GM18519 (cell line): ENCODE data around the gene BEST1.
A peak's percentile ranks its signal among the peaks of the same experiment; 100 is the strongest.
"Not testable (repeated sequence)": the region's sequence is repeated elsewhere in the genome, so short reads cannot be mapped to it uniquely, and the experiment has no call there.

ENCODE experiments used
- ATAC-seq: cut with Tn5 transposase; IDR thresholded peaks from one replicate; pipeline ENCODE4 v1.9.1; 2021; ENCODE audit warnings: mild to moderate bottlenecking, moderate library complexity; ENCODE audit not compliant: unreplicated experiment, low FRiP score

The BEST1 gene

DNA sequence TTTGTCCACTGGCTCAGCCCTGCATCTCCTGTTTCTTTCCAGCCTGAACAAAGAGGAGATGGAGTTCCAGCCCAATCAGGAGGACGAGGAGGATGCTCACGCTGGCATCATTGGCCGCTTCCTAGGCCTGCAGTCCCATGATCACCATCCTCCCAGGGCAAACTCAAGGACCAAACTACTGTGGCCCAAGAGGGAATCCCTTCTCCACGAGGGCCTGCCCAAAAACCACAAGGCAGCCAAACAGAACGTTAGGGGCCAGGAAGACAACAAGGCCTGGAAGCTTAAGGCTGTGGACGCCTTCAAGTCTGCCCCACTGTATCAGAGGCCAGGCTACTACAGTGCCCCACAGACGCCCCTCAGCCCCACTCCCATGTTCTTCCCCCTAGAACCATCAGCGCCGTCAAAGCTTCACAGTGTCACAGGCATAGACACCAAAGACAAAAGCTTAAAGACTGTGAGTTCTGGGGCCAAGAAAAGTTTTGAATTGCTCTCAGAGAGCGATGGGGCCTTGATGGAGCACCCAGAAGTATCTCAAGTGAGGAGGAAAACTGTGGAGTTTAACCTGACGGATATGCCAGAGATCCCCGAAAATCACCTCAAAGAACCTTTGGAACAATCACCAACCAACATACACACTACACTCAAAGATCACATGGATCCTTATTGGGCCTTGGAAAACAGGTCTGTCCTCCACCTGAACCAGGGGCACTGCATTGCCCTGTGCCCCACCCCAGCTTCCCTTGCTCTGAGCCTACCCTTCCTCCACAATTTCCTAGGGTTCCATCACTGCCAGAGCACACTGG lies 12.3 kb downstream of the BEST1 start:
- ATAC-seq: no peak

DNA sequence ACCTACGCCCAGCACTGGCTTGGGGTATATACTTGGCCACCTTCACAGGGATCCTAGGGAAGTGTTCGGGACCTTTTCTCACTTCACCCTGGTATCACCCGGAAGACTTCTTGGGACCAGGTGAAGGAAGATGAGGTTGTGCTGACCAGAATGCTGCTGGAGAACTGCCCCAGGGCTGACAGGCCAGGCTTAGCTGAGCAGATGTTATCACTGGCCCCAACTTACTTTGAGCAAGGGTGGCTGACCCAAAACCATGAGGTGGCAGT lies 12.8 kb downstream of the BEST1 start:
- no peak for ATAC-seq

DNA sequence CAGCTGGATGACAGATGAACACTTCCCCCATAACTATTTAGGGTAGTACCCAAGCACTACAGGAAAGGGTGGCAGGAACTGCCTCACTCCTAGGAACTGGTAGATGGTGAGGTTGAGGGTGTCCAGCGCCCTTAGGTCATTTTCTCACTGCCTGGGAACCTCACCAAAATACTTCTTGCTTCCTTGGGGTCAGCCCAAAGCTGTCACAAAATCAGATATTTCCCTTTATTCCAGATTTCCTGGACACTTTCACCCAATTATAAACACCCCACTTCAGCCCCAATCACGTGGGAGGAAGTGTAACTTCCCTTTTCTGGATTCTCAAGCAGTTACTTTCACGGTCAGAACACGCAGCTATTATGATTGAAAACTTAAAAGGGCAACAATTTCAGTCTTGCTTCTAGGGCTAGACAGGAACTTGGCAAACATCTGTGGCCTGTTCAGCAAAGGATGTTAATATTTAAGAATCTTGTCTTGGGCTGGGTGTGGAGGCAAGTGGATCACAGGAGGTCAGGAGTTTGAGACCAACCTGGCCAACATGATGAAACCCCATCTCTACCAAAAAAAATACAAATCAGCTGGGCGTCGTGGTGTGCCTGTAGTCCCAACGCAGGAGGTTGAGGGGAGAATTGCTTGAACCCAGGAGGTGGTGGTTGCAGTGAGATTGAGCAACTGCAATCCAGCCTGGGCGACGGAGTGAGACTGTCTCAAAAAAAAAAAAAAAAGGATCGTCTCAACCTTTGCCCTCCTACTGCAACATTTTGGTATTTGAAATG lies 13.3 kb downstream of the BEST1 start:
- ATAC-seq: no peak

DNA sequence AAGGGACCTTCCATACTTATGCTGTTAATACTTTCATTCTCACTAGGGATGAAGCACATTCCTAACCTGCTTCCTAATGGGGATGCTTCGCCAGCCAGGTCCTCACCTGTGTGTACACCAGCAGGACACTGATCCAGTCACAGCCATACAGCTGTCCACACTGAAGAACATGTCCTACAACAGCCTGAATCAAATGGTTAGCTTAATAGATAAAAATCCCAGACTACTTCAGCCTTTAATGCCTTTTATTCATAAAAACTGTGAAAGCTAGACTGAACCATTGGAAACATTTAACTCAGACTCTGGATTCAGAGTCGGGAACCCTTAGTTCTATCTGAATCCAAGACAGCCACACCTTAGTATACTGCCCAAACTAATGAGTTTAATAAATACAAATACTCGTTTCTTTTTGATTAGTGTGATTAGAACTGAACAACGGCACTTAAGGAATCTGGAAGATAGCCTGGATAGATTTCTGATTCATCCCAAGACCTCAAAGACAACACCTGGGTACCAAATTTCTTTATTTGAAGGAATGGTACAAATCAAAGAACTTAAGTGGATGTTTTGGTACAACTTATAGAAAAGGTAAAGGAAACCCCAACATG lies 14.0 kb downstream of the BEST1 start:
- ATAC-seq: no peak

DNA sequence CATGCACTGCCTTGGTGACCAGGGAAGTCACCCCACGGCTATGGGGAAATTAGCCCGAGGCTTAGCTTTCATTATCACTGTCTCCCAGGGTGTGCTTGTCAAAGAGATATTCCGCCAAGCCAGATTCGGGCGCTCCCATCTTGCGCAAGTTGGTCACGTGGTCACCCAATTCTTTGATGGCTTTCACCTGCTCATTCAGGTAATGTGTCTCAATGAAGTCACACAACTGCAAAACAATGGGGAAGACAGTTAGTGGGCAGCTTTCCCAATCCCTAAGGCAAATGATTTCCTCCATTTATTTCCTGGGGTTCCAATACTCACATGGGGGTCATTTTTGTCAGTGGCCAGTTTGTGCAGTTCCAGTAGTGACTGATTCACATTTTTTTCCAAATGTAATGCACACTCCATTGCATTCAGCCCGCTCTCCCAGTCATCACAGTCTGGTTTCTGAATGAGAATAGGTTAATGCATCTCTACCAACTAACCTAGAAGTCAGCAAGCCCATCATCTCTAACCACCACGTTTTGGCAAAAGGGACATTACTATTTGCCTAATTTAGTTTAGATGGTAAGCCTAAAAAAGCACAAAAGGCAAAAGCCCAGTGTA lies 14.6 kb downstream of the BEST1 start:
- not testable (repeated sequence) for ATAC-seq

DNA sequence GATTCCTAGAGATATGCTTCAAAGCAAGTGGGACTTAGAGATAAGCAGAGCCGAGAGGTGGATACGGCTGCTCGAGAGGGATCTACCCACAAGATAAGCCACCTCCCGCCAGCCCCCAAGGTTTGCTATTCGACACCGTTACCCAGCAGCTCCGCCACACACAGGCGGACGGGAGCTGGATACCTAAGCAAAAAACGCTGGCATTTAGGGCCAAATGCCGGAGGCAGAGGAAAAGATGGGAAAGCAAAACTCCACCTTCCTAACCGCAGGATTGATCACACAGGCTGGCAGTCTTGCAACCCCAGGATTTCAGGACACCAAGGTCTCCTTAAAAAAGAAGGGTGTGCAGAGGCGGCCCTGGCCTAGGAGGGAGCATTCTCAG lies 16.6 kb downstream of the BEST1 start:
- no peak for ATAC-seq

DNA sequence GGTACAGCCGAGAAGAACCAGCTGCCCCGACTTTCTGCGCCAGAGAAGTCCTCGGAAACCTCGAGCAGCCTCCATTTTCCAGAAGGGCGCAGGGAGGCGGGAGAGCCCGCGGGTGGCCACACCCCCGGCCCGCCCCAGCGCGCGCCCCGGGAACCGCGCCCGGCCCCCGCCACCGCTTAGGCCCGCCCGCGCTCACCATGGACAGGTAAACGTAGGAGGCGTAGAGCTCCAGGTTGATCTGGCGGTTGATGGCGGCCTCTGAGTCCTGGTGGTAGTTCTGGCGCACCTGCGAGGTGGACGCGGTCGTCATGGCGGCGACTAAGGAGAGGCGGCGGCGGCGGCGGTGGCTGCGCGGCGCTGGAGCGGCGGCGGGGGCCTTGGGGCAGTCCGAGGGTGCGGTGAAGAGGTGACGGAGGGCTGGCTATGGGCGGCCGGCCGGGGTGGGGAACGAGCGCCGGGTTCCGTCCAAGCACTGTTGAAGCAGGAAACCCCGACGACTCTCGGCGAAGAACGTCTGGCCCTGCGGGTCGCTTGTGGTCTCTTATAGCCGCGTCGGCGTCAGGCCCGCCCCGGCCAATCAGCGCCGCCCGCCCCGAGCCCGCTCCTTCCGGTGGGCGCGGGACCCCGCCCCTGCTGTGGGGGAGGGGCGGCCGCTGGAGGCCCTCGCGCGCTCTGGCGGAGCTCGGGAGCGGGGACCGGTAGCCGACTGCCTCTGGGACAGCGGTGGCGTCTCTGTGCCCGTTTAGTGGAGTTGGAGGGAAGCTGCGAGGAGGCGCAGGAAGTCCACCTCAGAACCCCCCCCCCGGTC lies 17.2 kb downstream of the BEST1 start, which contains the start of gene FTH1:
FTH1 (minus strand) TSS at position 519 of the 808 bp plus-strand sequence; CDS start at position 310, 209 bp downstream.
- ATAC-seq: peak; percentile 34

DNA sequence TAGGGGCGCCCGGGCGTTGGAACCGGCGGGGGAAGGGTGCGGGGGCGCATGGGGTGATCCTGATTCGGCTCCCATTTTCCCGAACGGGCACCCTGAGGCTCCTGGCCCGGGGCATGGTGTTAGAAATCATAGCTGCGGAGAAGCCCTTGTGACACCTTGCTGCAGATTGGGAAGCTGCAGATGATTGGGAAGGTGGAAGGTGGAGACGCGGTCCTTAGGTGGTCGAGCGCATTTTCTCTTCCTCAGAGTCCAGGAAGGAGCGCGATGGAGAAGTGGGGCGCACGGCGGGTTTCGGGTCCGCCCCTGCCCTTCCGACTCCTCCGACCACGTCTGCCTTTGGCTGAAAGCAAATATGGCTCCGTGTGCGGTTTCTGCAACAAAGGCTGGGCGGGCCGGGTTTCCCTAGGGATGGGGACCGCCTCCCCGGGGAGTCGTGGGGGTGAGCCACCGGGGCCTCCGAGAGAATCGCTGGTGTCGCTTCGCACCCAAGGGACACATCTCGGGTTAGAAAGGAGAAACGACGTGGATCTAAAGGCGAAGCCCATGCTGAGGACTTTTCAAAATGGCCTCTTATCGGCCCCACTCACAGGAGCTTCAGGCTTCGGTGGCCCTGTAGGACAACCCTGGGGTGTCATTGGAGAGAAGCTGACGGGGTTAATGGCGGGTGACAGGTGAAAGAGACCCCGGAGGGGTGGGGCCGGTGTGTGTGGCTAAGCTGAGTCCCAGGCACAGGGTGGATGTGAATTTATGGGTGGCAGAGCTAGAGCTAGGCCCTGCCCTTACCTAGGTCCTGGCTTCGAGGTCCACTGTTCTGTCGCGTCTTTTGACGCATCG lies 18.0 kb downstream of the BEST1 start:
- ATAC-seq: no peak

DNA sequence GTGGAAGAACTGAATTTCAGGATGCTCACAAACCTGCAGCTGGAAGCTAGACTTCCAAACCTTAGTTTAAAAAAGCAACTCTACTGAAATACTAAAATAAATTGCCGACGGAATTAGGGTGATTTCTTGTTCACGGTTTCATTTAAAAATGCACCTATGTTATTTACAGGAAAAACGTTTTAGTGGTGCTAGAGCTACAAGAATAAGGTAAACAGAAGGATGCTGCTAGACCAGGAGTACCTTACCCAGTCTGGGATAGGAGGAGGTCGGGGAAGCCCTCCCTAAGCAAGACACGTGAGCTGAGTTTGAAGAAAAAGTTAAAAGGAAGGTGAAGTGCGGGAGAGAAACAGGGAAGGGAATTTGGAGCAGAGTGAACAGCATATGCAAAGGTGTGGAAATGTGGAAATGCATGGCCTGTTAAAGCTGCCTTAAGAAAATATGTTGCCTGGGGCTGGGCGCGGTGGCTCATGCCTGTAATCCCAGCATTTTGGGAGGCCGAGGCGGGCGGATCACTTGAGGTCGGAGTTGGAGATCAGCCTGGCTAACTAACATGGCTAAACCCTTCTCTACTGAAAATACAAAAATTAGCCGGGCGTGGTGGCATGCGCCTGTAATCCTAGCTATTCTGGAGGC lies 18.7 kb downstream of the BEST1 start:
- no peak for ATAC-seq

DNA sequence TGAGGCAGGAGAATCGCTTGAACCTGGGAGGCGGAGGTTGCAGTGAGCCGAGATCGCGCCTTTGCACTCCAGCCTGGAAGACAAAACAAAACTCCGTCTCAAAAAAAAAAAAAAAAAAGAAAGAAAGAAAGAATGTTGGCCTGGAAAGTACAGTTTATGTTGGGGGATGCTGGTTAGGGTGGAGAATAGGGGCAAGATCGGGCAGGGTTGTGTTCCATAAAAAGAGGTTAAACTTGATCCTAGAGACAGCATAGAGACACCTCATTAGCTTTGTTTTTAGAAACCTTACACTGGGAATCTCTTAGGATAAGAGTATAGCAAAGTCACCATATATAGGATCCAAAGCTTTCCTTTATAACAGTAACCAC lies 19.2 kb downstream of the BEST1 start:
- ATAC-seq: no peak

DNA sequence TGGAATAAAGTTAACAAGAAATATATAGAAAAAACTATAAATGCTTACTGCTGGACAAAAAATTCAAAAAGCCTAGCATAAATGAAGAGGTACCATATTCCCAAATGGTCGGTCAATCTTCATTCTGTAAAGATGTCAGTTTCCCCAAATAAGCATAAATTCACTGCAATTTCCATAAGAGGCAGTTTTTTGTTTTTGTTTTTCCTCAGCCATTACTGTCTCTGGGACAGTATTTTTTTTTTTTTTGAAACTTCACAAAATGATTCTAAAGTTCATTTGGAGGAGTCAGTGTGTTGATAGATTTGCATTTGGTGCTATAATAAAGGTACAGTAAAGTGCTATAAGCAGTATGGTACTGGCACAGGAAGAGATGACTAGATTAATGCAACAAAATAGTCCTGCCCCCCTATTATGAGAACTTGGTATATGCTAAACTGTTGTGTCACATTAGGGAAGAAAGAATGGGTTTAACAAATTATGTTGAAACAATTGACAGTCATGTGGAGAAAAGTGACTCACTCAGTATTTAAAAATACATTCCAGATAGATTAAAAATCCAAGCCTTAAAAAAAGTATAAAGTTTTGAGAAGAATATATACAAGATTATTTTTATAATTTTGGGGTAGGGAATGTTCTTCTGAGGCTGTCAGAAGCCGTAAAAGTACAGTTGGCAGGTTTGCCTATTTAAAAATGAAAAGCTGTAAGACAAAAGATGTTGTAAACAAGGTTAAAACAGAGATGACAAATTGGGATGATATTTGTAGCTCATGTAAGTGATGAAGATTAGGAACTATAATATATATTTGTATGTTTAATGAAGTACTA lies 19.9 kb downstream of the BEST1 start:
- no peak for ATAC-seq

DNA sequence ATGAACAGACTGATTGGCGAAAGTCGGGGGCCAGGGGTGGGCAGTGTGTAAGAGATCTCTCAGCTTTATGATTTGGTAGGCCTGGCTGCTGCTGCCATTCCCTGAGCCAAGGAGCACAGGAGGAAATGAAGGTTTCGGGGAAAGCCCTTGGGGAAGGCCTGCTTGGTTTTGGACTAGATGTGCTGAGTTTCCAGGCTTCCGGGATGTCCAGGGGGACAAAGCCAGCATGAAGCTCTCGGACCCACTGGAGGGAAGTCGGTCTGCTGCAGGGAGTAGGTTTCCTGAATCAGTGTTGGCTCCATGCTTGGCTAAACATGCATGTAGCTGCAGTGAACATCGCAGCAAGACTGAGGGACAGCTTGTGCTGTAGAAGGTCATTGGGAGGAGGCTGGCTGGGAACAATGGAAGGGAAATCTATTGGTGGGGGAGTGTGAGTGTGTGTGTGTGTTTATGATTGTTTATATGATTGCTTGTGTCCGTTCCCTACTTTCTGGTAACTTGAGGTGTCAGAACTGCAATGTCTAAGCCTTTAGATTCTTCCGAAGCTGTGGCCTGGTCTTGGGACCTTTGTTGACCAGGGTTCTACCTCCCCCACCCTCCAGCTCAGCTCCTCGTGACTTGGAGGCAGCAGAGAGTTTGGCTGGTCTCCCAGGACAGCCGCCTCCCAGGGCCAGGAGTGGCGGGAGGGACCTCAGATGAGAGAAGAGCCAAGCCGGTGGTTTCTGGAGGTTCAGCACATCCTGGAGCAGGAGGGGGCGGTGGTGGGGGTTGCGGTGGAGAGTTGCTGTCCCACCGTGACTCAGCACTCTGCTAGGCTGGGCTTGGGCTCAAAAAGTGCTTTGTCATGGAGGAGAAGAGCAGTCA lies 21.3 kb downstream of the BEST1 start:
- no peak for ATAC-seq

DNA sequence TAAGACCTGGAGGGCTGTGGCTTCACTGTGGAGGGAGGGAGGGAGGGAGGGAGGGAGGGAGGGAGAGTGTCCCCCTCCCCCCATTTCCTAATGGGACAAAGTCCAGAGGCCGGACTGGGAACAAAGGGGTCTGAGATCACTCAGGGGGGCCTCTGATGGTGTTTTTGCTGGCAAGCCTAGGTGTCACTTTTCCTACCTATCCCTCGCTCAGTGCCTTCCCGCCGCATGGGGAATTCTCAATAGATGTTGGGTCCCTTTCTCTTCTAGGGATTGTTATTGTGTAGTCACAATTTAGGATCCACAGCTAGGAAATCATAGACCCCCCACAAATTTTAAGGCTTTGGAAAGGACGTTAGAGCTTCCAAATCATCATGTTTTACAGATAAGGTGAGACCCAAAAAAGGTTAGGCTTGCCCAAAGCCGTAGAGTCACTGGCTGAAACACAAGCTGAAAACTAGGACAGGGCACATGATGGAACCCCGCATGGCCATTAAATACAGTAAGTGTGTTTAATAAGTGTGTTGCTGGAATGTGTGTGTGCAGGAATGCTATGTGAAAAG lies 22.0 kb downstream of the BEST1 start:
- ATAC-seq: no peak

DNA sequence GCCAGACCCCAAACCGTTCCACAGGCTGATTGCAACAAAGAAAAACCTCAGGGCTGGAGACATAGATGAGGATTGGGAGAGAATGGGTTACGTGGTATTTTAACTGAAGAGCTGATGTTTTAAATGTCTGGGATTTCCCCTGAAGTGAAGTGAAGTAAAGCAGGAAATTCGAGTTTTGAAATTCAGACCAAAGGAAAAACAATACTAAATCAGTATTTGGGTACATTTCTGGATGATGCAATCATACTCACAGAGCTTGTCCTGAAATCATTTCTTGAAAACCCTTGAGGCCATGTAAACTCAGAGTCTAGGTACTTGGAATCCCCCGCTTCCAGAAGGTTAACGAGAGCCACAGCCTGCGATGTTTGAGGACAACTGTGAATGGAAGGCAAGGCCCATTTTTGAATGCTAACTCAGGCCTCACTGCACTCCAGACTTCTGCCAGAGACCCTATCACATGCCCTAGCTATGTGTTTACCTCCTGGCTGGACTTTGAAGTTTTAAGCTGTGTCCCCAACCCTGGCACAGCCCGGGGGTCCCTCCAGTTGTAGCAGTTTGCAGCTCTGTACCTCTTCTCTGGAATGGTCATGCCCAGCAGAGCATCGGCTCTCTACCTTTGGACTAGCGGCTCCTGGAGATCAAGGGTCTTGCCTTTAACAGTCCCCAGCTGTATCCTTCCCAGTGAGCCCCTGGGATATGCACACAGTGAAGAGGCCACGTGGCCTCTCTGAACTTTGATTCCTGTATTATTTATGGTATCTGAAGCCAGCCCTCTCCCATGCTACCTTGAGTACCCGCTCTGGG lies 22.7 kb downstream of the BEST1 start:
- no peak for ATAC-seq

DNA sequence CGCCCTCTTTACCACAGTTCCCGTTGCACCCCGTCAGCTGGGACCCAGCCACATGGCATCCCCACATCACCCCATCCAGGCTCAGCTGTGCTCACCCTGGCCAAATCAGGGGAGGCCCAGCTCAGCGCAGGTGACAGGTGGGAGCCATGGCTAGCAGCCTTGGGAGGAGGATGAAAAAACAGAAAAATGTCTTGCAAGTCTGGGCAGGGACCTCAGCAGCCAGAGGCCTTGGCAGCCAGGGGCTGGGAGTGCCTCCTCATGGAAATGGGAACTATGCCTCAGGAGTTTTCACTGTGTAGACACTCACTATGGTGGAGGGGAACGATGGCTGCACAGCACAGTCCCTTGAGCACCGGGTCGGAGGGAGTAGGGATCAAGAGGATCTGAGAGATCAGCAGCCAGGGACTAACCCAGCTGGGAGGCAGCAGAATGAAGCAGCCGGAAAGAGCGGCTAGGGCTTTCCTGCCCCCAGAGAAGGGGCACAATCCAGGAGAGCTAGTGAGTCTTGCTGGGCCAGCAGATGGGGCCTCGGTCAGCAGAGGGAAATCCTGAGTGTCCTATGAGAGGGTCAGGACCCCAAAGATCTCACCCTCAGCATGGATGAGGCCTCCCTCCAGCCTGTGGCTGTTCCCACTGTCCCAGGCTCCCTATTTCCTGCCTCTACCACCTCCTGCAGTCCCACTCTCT lies 23.5 kb downstream of the BEST1 start:
- no peak for ATAC-seq
